ENCODE results near the gene RNF187.

Gene RNF187

GRCh38 chr1:228448372-228448771, 38.8 kb upstream of the RNF187 start:
- Histone ChIP-seq H3K18ac (ENCODE audit: low read depth in 1 of 2, low read length in 2 of 2) (no peak overlapping the region), H3K36me3 (ENCODE audit: control insufficient read depth in 1 of 2, insufficient read depth in 2 of 2, low read depth in 1 of 2, low read length in 2 of 2) (no peaks in the 10 kb centered on the region), H2AK5ac (ENCODE audit: low read length, severe bottlenecking) (no peak overlapping the region), H2AFZ (ENCODE audit: low read depth, low read length) (no peak overlapping the region), H3K79me1 (replicated peaks; ENCODE audit: low read length, poor library complexity, severe bottlenecking) (no peaks in the 10 kb centered on the region), H2BK5ac (ENCODE audit: low read depth, low read length, poor library complexity, severe bottlenecking) (no peak overlapping the region), H3K27ac (ENCODE audit: low read length, poor library complexity, severe bottlenecking) (no peak overlapping the region), H4K8ac (ENCODE audit: low read length) (no peak overlapping the region), H3K9me3 (ENCODE audit: control insufficient read depth, low read length) (no peaks in the 10 kb centered on the region), H3K27me3 (ENCODE audit: control insufficient read depth in 1 of 2, insufficient read depth in 1 of 2, low read length in 2 of 2) (peaks cover 29 to 30% of the 10 kb centered on the region in 2 experiments), H2BK12ac (ENCODE audit: low read length in 2 of 2) (no peak overlapping the region), H3K4me1 (ENCODE audit: control insufficient read depth, insufficient read depth, low read depth, low read length) (peaks cover 9% of the 10 kb centered on the region), H2BK120ac (ENCODE audit: low read depth, low read length) (no peak overlapping the region), H3K4me3 (ENCODE audit: insufficient read depth in 1 of 2, low read depth in 1 of 2, low read length in 2 of 2) (no peak overlapping the region), H3K23ac (ENCODE audit: low read length in 2 of 2) (no peak overlapping the region), H4K91ac (ENCODE audit: low read length) (no peak overlapping the region), H3K9ac (ENCODE audit: low read length) (no peak overlapping the region), H3K4ac (ENCODE audit: low read depth in 1 of 2, low read length in 2 of 2) (no peak overlapping the region), H2BK15ac (ENCODE audit: low read depth, poor library complexity, severe bottlenecking) (no peak overlapping the region), H3K14ac (ENCODE audit: low read length in 2 of 2) (no peak overlapping the region), H3K4me2 (ENCODE audit: low read length, poor library complexity, severe bottlenecking) (no peak overlapping the region)
- no peak for DNase-seq
- WGBS = 90% methylated on average over 5 of the region's 6 CpGs

DNA sequence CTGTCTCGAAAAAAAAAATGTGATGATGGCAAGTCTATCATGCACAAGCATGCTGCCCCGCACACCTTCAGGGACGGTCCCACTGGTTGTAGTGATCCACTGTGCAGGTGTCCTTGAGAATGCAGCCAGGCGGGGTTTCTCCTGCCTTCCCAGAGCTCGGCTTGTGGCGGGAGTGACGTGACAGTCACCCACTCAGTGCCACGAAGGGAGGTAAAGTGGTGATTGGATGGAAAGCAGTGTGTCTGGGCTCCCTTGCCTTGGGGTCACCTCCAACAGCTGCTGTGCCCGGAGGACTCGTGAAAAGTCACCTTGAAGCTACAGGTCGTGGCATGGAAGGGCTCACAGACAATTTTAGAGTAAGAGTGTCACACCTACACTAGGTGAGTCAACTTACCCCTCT, 37.0 kb upstream of the RNF187 start:
- Histone ChIP-seq H3K27ac (ENCODE audit: low read length, poor library complexity, severe bottlenecking) (no peak overlapping the region), H3K18ac (ENCODE audit: low read depth in 1 of 2, low read length in 2 of 2) (no peak overlapping the region), H2BK120ac (ENCODE audit: low read depth, low read length) (no peak overlapping the region), H3K14ac (ENCODE audit: low read length in 2 of 2) (no peak overlapping the region), H2AK5ac (ENCODE audit: low read length, severe bottlenecking) (no peak overlapping the region), H2BK5ac (ENCODE audit: low read depth, low read length, poor library complexity, severe bottlenecking) (no peak overlapping the region), H4K8ac (ENCODE audit: low read length) (no peak overlapping the region), H3K79me1 (replicated peaks; ENCODE audit: low read length, poor library complexity, severe bottlenecking) (no peaks in the 10 kb centered on the region), H2BK15ac (ENCODE audit: low read depth, poor library complexity, severe bottlenecking) (no peak overlapping the region), H3K9me3 (ENCODE audit: control insufficient read depth, low read length) (no peaks in the 10 kb centered on the region), H3K4me3 (ENCODE audit: insufficient read depth in 1 of 2, low read depth in 1 of 2, low read length in 2 of 2) (no peak overlapping the region), H3K36me3 (ENCODE audit: control insufficient read depth in 1 of 2, insufficient read depth in 2 of 2, low read depth in 1 of 2, low read length in 2 of 2) (peaks cover 0 to 2% of the 10 kb centered on the region in 2 experiments), H3K27me3 (ENCODE audit: control insufficient read depth in 1 of 2, insufficient read depth in 1 of 2, low read length in 2 of 2) (peaks cover 16 to 17% of the 10 kb centered on the region in 2 experiments), H3K4me2 (ENCODE audit: low read length, poor library complexity, severe bottlenecking) (no peak overlapping the region), H4K91ac (ENCODE audit: low read length) (no peak overlapping the region), H2AFZ (ENCODE audit: low read depth, low read length) (no peak overlapping the region), H2BK12ac (ENCODE audit: low read length in 2 of 2) (no peak overlapping the region), H3K23ac (ENCODE audit: low read length in 2 of 2) (no peak overlapping the region), H3K4me1 (ENCODE audit: control insufficient read depth, insufficient read depth, low read depth, low read length) (peaks cover 9% of the 10 kb centered on the region), H3K4ac (ENCODE audit: low read depth in 1 of 2, low read length in 2 of 2) (no peak overlapping the region), H3K9ac (ENCODE audit: low read length) (no peak overlapping the region)
- no peak for DNase-seq
- WGBS = 85% methylated on average over 10 of the region's 11 CpGs

- Histone ChIP-seq H3K4ac (ENCODE audit: low read depth in 1 of 2, low read length in 2 of 2) (peak overlapping the region in 1 of 2 experiments; percentile 13), H3K4me2 (ENCODE audit: low read length, poor library complexity, severe bottlenecking) (no peak overlapping the region), H3K27ac (ENCODE audit: low read length, poor library complexity, severe bottlenecking) (no peak overlapping the region), H3K23ac (ENCODE audit: low read length in 2 of 2) (no peak overlapping the region), H4K8ac (ENCODE audit: low read length) (no peak overlapping the region), H2BK5ac (ENCODE audit: low read depth, low read length, poor library complexity, severe bottlenecking) (no peak overlapping the region), H3K14ac (ENCODE audit: low read length in 2 of 2) (peak overlapping the region in 1 of 2 experiments; percentile 36), H3K27me3 (ENCODE audit: control insufficient read depth in 1 of 2, insufficient read depth in 1 of 2, low read length in 2 of 2) (peaks cover 0 to 6% of the 10 kb centered on the region in 2 experiments), H3K9me3 (ENCODE audit: control insufficient read depth, low read length) (no peaks in the 10 kb centered on the region), H2BK12ac (ENCODE audit: low read length in 2 of 2) (no peak overlapping the region), H3K18ac (ENCODE audit: low read depth in 1 of 2, low read length in 2 of 2) (no peak overlapping the region), H4K91ac (ENCODE audit: low read length) (no peak overlapping the region), H3K4me3 (ENCODE audit: insufficient read depth in 1 of 2, low read depth in 1 of 2, low read length in 2 of 2) (no peak overlapping the region), H3K9ac (ENCODE audit: low read length) (no peak overlapping the region), H3K36me3 (ENCODE audit: control insufficient read depth in 1 of 2, insufficient read depth in 2 of 2, low read depth in 1 of 2, low read length in 2 of 2) (peaks cover 0 to 2% of the 10 kb centered on the region in 2 experiments), H2BK15ac (ENCODE audit: low read depth, poor library complexity, severe bottlenecking) (no peak overlapping the region), H2AFZ (ENCODE audit: low read depth, low read length) (no peak overlapping the region), H2AK5ac (ENCODE audit: low read length, severe bottlenecking) (no peak overlapping the region), H3K79me1 (replicated peaks; ENCODE audit: low read length, poor library complexity, severe bottlenecking) (no peaks in the 10 kb centered on the region), H2BK120ac (ENCODE audit: low read depth, low read length) (no peak overlapping the region), H3K4me1 (ENCODE audit: control insufficient read depth, insufficient read depth, low read depth, low read length) (peaks cover 5% of the 10 kb centered on the region)
- 68% methylated on average over 10 of the region's 10 CpGs for WGBS
- DNase-seq = peak; percentile 45
Measured at GRCh38 chr1:228452194-228453021, 34.8 kb upstream of the RNF187 start.

- no peak overlapping the region for H2BK15ac ChIP-seq (ENCODE audit: low read depth, poor library complexity, severe bottlenecking)
- no peak overlapping the region for H3K4me2 ChIP-seq (ENCODE audit: low read length, poor library complexity, severe bottlenecking)
- H2AFZ ChIP-seq (ENCODE audit: low read depth, low read length) = no peak overlapping the region
- no peak overlapping the region for H3K9ac ChIP-seq (ENCODE audit: low read length)
- H3K4ac ChIP-seq (ENCODE audit: low read depth in 1 of 2, low read length in 2 of 2) = no peak overlapping the region
- H3K14ac ChIP-seq (ENCODE audit: low read length in 2 of 2) = no peak overlapping the region
- no peak overlapping the region for H4K91ac ChIP-seq (ENCODE audit: low read length)
- H3K79me1 ChIP-seq (replicated peaks; ENCODE audit: low read length, poor library complexity, severe bottlenecking) = no peaks in the 10 kb centered on the region
- no peak overlapping the region for H4K8ac ChIP-seq (ENCODE audit: low read length)
- no peak overlapping the region for H2BK120ac ChIP-seq (ENCODE audit: low read depth, low read length)
- H3K23ac ChIP-seq (ENCODE audit: low read length in 2 of 2) = no peak overlapping the region
- H2AK5ac ChIP-seq (ENCODE audit: low read length, severe bottlenecking) = no peak overlapping the region
- H3K9me3 ChIP-seq (ENCODE audit: control insufficient read depth, low read length) = no peaks in the 10 kb centered on the region
- no peak overlapping the region for H3K4me3 ChIP-seq (ENCODE audit: insufficient read depth in 1 of 2, low read depth in 1 of 2, low read length in 2 of 2)
- peaks cover 5% of the 10 kb centered on the region for H3K4me1 ChIP-seq (ENCODE audit: control insufficient read depth, insufficient read depth, low read depth, low read length)
- H3K18ac ChIP-seq (ENCODE audit: low read depth in 1 of 2, low read length in 2 of 2) = no peak overlapping the region
- DNase-seq = no peak
- H2BK12ac ChIP-seq (ENCODE audit: low read length in 2 of 2) = no peak overlapping the region
- 93% methylated on average over 10 of the region's 10 CpGs for WGBS
- no peak overlapping the region for H3K27ac ChIP-seq (ENCODE audit: low read length, poor library complexity, severe bottlenecking)
- H2BK5ac ChIP-seq (ENCODE audit: low read depth, low read length, poor library complexity, severe bottlenecking) = no peak overlapping the region
- H3K36me3 ChIP-seq (ENCODE audit: control insufficient read depth in 1 of 2, insufficient read depth in 2 of 2, low read depth in 1 of 2, low read length in 2 of 2) = peaks cover 0 to 2% of the 10 kb centered on the region in 2 experiments
- no peaks in the 10 kb centered on the region for H3K27me3 ChIP-seq (ENCODE audit: control insufficient read depth in 1 of 2, insufficient read depth in 1 of 2, low read length in 2 of 2)
Measured at GRCh38 chr1:228453022-228453560, 34.1 kb upstream of the RNF187 start.

Measured in mesenchymal stem cell (in vitro differentiated cells and primary cell).